ENCODE measurements around the gene GPS1.

The GPS1 gene

DNA sequence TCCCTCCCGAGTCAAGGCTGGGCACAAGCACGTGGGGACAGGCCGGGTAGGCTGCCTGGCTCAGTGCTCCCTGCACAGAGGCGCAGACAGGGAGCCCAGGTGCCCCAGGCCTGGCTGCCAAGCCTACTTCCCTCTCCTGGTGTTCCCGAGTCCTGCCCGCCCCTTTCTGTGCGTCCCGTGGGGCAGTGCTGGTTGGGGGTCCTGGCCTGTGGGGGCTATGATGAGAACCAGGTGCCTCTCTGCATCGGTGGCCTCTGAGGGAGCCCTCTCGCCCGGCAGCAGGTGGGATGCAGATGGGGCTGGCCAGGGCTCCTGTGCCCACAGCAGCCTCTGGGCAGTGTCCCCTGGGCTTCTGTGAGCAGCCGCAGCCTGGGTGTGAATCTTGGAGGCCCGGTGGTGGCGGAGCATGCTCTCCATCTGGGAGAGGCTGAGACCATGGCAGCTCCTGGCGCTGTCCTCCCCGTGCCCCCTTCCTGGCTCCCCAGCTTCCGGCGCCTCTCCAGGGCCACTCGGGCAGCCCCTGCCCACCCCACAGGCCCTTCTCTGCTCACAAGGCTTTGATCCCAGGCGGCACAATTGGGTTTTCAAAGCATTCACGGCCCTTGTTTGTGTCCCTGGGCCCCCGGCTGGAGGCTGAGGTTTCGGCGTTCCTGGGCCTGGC lies 36.3 kb upstream of the GPS1 start:
- Histone ChIP-seq H3K4me2 (ENCODE audit: low read length) (no peak overlapping the region), H3K4me3 (ENCODE audit: low read length) (no peak overlapping the region), H2AFZ (ENCODE audit: low read depth, low read length) (no peak overlapping the region), H3K27me3 (ENCODE audit: low read depth, low read length) (no peaks in the 10 kb centered on the region), H3K79me2 (ENCODE audit: low read length) (no peaks in the 10 kb centered on the region), H3K9me3 (ENCODE audit: insufficient read depth, low read length) (no peaks in the 10 kb centered on the region), H4K20me1 (ENCODE audit: insufficient read depth, low read length) (peaks cover 4% of the 10 kb centered on the region; the same call in 1 of the 2 replicates), H3K27ac (ENCODE audit: low read length) (no peak overlapping the region), H3K36me3 (replicated peaks; ENCODE audit: low read depth, low read length) (no peaks in the 10 kb centered on the region), H3K9ac (ENCODE audit: low read length) (no peak overlapping the region), H3K4me1 (ENCODE audit: low read length) (0 out of 2 replicates have a peak, but pooled peaks cover 3% of the 10 kb centered on the region)
- TF ChIP-seq EZH2phosphoT487 (IDR thresholded peaks at IDR 0.05; ENCODE audit: low read depth) (no peak), CTCF (IDR thresholded peaks at IDR 0.05; ENCODE audit: low read depth, low read length) (no peak)

- H2AFZ ChIP-seq (ENCODE audit: low read depth, low read length): no peak overlapping the region
- H3K4me2 ChIP-seq (ENCODE audit: low read length): no peak overlapping the region
- TF ChIP-seq CTCF (IDR thresholded peaks at IDR 0.05; ENCODE audit: low read depth, low read length) (no peak), EZH2phosphoT487 (IDR thresholded peaks at IDR 0.05; ENCODE audit: low read depth) (no peak)
- no peak overlapping the region for H3K27ac ChIP-seq (ENCODE audit: low read length)
- H3K36me3 ChIP-seq (replicated peaks; ENCODE audit: low read depth, low read length): no peaks in the 10 kb centered on the region
- H4K20me1 ChIP-seq (ENCODE audit: insufficient read depth, low read length): peaks cover 11% of the 10 kb centered on the region
- H3K9me3 ChIP-seq (ENCODE audit: insufficient read depth, low read length): no peaks in the 10 kb centered on the region
- no peak overlapping the region for H3K9ac ChIP-seq (ENCODE audit: low read length)
- H3K79me2 ChIP-seq (ENCODE audit: low read length): peaks cover 1% of the 10 kb centered on the region; the same call in 1 of the 2 replicates
- H3K4me3 ChIP-seq (ENCODE audit: low read length): no peak overlapping the region
- H3K27me3 ChIP-seq (ENCODE audit: low read depth, low read length): no peaks in the 10 kb centered on the region
- peaks cover 4% of the 10 kb centered on the region for H3K4me1 ChIP-seq (ENCODE audit: low read length)
These were observed 35.4 kb upstream of the GPS1 start for GRCh38 chr17:82016061-82016874.

DNA sequence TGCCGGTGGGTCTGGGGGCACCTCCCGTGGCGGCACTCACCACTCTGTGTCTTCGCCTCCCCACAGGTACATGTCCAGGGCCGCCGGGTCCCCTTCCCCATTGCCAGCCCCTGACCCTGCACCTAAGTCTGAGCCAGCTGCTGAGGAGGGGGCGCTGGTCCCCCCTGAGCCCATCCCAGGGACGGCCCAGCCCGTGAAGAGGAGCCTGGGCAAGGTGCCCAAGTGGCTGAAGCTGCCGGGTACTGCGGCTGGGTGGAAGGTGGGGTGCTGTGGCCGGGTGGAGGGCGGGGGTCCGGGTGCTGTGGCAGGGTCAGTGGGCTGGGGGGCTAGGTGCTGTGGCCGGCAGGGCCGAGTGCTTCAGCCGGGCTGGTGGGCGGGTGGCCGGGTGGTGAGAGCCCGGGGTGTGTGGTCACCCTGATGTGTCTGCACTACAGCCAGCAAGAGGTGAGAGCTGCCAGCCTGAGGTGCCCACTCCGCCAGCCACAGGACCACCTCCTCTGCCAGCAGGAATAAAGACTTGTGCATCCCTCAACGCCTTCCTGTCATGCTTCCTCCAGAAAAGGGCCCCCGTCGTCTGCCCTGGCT lies 34.7 kb upstream of the GPS1 start:
- Histone ChIP-seq H3K4me3 (ENCODE audit: low read length) (no peak overlapping the region), H3K27ac (ENCODE audit: low read length) (no peak overlapping the region), H3K27me3 (ENCODE audit: low read depth, low read length) (no peaks in the 10 kb centered on the region), H4K20me1 (ENCODE audit: insufficient read depth, low read length) (peaks cover 13% of the 10 kb centered on the region), H3K4me2 (ENCODE audit: low read length) (no peak overlapping the region), H3K36me3 (replicated peaks; ENCODE audit: low read depth, low read length) (no peaks in the 10 kb centered on the region), H3K9ac (ENCODE audit: low read length) (no peak overlapping the region), H3K9me3 (ENCODE audit: insufficient read depth, low read length) (no peaks in the 10 kb centered on the region), H3K4me1 (ENCODE audit: low read length) (peaks cover 11% of the 10 kb centered on the region), H3K79me2 (ENCODE audit: low read length) (peaks cover 8% of the 10 kb centered on the region), H2AFZ (ENCODE audit: low read depth, low read length) (no peak overlapping the region)
- TF ChIP-seq CTCF (IDR thresholded peaks at IDR 0.05; ENCODE audit: low read depth, low read length) (no peak), EZH2phosphoT487 (IDR thresholded peaks at IDR 0.05; ENCODE audit: low read depth) (no peak)

DNA sequence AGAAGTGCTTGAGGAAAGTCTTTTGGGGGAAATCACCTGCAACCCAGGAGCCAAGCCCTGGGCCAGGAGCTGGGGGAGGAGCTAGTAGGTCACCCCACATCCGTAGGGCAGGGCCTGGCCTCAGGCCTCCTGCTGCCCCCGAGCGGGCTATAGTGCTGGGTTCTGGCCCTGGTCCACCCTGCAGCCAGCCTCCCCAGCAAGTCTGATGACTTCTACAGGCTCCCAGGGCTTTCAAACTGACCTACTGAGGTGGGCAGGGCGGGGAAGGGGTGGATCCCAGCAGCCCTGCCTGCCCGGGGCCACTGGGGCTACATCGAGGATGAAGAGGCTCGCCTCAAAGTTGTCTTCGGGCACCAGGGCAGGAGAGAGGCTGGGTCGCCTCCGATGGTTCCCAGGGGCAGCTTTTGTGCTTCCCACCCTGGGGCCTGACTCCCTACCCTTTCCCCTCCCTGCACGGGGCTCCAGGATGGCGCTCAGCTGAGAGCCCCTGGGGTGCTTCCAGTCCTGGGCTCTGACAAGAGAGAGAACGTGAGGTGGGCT lies 34.0 kb upstream of the GPS1 start:
- no peaks in the 10 kb centered on the region for H3K9me3 ChIP-seq (ENCODE audit: insufficient read depth, low read length)
- no peaks in the 10 kb centered on the region for H3K27me3 ChIP-seq (ENCODE audit: low read depth, low read length)
- no peak overlapping the region for H3K4me3 ChIP-seq (ENCODE audit: low read length)
- TF ChIP-seq CTCF (IDR thresholded peaks at IDR 0.05; ENCODE audit: low read depth, low read length) (no peak), EZH2phosphoT487 (IDR thresholded peaks at IDR 0.05; ENCODE audit: low read depth) (no peak)
- H4K20me1 ChIP-seq (ENCODE audit: insufficient read depth, low read length): peaks cover 13% of the 10 kb centered on the region
- no peak overlapping the region for H3K4me2 ChIP-seq (ENCODE audit: low read length)
- no peak overlapping the region for H2AFZ ChIP-seq (ENCODE audit: low read depth, low read length)
- H3K79me2 ChIP-seq (ENCODE audit: low read length): peaks cover 15% of the 10 kb centered on the region
- no peaks in the 10 kb centered on the region for H3K36me3 ChIP-seq (replicated peaks; ENCODE audit: low read depth, low read length)
- H3K9ac ChIP-seq (ENCODE audit: low read length): no peak overlapping the region
- H3K4me1 ChIP-seq (ENCODE audit: low read length): peaks cover 12% of the 10 kb centered on the region
- H3K27ac ChIP-seq (ENCODE audit: low read length): no peak overlapping the region
